Pancreas (tissue), 10 donors: Measurements from ENCODE around the gene CDK14. TPM values are rescaled to one million over a fixed set of nuclear protein-coding genes. Genes with fewer than 3 reads are reported as not detected.

ENCODE experiments used
- ATAC-seq, 4 donors: fragments of 200-7000 bp; cut with Tn5 transposase; one replicate each; pipeline versions ENCODE4 v1.8.0 to v1.9.1; 2020; ENCODE audit warnings: mild to moderate bottlenecking in 4 of 4, moderate library complexity in 4 of 4
- DNase-seq, 6 donors: peaks; one replicate each; pipeline ENCODE4 v3.0.0-alpha.2; 2020
- FAIRE-seq: peaks from 2 replicates; lab custom pipeline; 2012; peaks lifted over from hg19 to GRCh38; lab: Jason Lieb, UNC
- H3K27ac ChIP-seq, 4 donors: fragments of 200-600 bp; sonication (generic); 1 replicate in 3 of 4; 2 replicates in 1 of 4; pipeline versions ENCODE4 v1.5.0 to v1.8.0; 2020
- H3K27me3 ChIP-seq, 4 donors: fragments of 200-600 bp; one replicate each; pipeline ENCODE4 v1.8.0; 2021
- H3K36me3 ChIP-seq, 3 donors: fragments of 200-600 bp; sonication (generic) in 1 of 3; one replicate each; pipeline versions ENCODE4 v1.5.0 to v1.8.0; 2020 to 2021
- H3K4me1 ChIP-seq, 3 donors: fragments of 200-600 bp; one replicate each; pipeline ENCODE4 v1.8.0; 2021
- H3K4me3 ChIP-seq, 4 donors: fragments of 200-600 bp; sonication (generic) in 2 of 4; one replicate each; pipeline versions ENCODE4 v1.5.0 to v1.8.0; 2020 to 2021
- H3K9me3 ChIP-seq, 4 donors: fragments of 200-600 bp; one replicate each; pipeline ENCODE4 v1.8.0; 2021
- WGBS, 2 donors: extraction: QIAGEN DNeasy Blood & Tissue Kit; methylation state at CpG; one replicate each; pipeline ENCODE4 v1.1.7; 2013; 5-methylcytosine and 5-hydroxymethylcytosine counted together
- intact Hi-C, 3 donors: fragments of 100-400 bp; cut with DNase I; formaldehyde crosslinking; loops; one replicate each; pipeline versions ENCODE4 v1.11.1 to v1.14.2; 2022
- polyA plus RNA-seq, 2 donors: library from polyadenylated mRNA; stranded (reverse); fragments of 200-250 nt; gene quantifications; one replicate each; pipeline ENCODE4 v1.2.3, GENCODE V29; 2013
- total RNA-seq, 6 donors: library from RNA; stranded (reverse); fragmentation: NEBNext Ultra II Directional in 4 of 6; extraction: Animal tissue kit (Norgen Biotek cat#: 25700) in 4 of 6; gene quantifications; one replicate each; pipeline versions ENCODE4 v1.2.1 to v1.2.4, GENCODE V29; 2021 to 2023
- TF ChIP-seq, protein P1 (sequence below), 4 donors: fragments of 200-600 bp; sonication (generic) in 3 of 4; IDR thresholded peaks; one replicate each; pipeline versions ENCODE4 v1.5.0 to v1.8.0; 2021; ENCODE audit warnings: antibody characterized with exemption in 4 of 4
- donor health status: healthy with polysubstance abuse.
- donor health status: DM: no; HTN: no; CAD: no; lungs with moderate emphysema.
- donor health status: DM: no; HTN: no; CAD: no.
- donor health status: control.
- donor health status: control.
- donor health status: Bipolar disorder and iron deficiency.
- donor health status: DM: yes; HTN: yes; CAD: no.
- donor health status: DM: no; HTN: no; CAD: no.
- donor health status: DM: no; HTN: no; CAD: no.
- donor health status: DM: yes; HTN: yes; CAD: no.

Gene CDK14
- total and polyA plus RNA-seq, 8 donors: 4.5 to 48.3 (median 24.7) TPM

DNA sequence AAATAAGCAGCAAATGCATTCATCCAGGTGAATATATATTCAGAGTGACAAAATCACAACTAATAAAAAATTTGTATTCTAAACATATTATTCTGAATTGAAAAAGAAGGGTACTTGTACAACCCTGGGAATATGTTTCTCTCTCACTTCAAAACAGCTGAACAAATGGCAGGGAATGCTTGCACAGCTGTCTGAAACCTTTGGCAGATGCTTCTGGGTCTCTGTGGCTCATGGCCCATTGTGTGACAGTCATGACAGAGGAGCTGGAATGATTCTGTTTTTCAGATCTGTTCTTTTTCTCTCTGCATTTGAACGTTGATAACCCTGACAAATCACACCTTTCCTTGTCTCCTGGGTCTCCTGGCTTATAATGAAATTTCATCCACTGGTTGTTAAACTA is 392.4 kb downstream of the CDK14 start:
- peak in 2 of 4 donors; percentile 40 to 53 for ATAC-seq
- TF ChIP-seq, protein P1, sequence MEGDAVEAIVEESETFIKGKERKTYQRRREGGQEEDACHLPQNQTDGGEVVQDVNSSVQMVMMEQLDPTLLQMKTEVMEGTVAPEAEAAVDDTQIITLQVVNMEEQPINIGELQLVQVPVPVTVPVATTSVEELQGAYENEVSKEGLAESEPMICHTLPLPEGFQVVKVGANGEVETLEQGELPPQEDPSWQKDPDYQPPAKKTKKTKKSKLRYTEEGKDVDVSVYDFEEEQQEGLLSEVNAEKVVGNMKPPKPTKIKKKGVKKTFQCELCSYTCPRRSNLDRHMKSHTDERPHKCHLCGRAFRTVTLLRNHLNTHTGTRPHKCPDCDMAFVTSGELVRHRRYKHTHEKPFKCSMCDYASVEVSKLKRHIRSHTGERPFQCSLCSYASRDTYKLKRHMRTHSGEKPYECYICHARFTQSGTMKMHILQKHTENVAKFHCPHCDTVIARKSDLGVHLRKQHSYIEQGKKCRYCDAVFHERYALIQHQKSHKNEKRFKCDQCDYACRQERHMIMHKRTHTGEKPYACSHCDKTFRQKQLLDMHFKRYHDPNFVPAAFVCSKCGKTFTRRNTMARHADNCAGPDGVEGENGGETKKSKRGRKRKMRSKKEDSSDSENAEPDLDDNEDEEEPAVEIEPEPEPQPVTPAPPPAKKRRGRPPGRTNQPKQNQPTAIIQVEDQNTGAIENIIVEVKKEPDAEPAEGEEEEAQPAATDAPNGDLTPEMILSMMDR (IDR thresholded peaks at IDR 0.05): no peak
- no peaks in the 10 kb centered on the region for H3K9me3 ChIP-seq
- FAIRE-seq: no peak
- H3K27ac ChIP-seq: no peak overlapping the region
- H3K4me3 ChIP-seq: no peak overlapping the region
- WGBS, 2 donors: 24 to 26% methylated on average over 1 of the region's 1 CpG
- H3K27me3 ChIP-seq: no peaks in the 10 kb centered on the region
- H3K36me3 ChIP-seq: no peaks in the 10 kb centered on the region
- intact Hi-C loops: no loop called here
- peak in 2 of 6 donors; percentile 7 to 10 for DNase-seq
- H3K4me1 ChIP-seq: peaks cover 0 to 10% (median 0%) of the 10 kb centered on the region in 3 donors

DNA sequence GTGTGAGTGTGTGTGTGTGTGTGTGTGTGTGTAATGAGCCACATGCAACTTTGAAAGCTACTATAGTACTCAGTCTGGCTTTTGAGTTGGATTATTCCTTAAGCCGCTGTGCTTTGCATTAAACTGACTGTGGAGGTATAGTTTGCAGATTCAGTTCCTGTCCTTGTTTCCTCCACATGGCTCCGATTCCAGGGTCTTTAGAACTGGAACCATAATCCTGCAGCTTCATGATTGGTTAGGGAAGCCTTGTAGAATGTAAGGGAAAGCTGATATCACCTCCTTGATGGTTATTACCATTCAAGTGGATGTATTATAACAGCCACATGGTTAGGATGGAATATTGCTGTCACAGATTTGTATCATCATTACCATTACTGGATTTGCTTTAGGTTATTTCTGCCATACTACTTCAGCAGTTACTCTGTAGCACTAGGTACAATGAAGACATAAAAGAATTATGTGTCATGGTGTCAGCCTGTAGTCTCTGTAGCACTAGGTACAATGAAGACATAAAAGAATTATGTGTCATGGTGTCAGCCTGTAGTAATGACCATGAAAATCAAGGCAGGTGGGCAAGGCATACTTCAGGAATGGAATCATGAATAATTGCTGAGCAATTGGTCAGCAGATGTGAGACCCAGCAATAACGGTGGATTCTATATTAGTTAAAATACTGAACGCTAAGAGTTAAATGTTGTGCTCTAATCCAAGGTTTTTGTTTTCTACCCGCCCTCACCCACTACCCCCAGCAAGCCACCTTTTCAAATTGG is 393.1 kb downstream of the CDK14 start:
- Histone ChIP-seq H3K27ac (no peak overlapping the region), H3K4me3 (no peak overlapping the region), H3K9me3 (no peaks in the 10 kb centered on the region), H3K4me1 (peaks cover 0 to 10% (median 0%) of the 10 kb centered on the region in 3 donors), H3K36me3 (no peaks in the 10 kb centered on the region), H3K27me3 (no peaks in the 10 kb centered on the region)
- no peak for DNase-seq
- 92 to 93% methylated on average over 5 of the region's 5 CpGs for WGBS, 2 donors
- TF ChIP-seq, protein P1 (IDR thresholded peaks at IDR 0.05): no peak
- FAIRE-seq: no peak
- no peak for ATAC-seq
- intact Hi-C loops: no loop called here

DNA sequence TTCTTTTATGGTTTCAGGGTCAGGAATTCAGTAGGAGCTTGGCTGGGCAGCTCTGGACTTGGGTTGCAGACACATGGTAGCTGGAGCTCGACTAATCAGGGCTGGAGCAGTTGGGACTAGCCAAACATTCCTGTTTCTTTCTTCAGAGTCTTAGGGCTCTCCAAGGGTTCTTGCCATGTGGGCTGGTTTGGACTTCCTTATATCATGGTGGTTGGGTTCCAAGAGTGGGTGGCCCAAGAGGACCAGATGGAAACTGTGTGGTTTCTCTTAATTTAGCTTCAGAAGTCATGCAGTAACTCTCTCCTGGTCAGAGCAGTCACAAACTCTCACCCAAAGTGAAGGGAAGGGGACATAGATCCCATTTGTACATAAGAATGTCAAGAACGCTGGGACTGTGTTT is 398.0 kb downstream of the CDK14 start:
- DNase-seq: no peak
- intact Hi-C loops: no loop called here
- 88 to 95% methylated on average over 2 of the region's 2 CpGs for WGBS, 2 donors
- Histone ChIP-seq H3K4me3 (no peak overlapping the region), H3K4me1 (no peaks in the 10 kb centered on the region), H3K36me3 (no peaks in the 10 kb centered on the region), H3K27me3 (no peaks in the 10 kb centered on the region), H3K27ac (no peak overlapping the region), H3K9me3 (no peaks in the 10 kb centered on the region)
- FAIRE-seq: no peak
- no peak for ATAC-seq
- TF ChIP-seq, protein P1 (IDR thresholded peaks at IDR 0.05): no peak

DNA sequence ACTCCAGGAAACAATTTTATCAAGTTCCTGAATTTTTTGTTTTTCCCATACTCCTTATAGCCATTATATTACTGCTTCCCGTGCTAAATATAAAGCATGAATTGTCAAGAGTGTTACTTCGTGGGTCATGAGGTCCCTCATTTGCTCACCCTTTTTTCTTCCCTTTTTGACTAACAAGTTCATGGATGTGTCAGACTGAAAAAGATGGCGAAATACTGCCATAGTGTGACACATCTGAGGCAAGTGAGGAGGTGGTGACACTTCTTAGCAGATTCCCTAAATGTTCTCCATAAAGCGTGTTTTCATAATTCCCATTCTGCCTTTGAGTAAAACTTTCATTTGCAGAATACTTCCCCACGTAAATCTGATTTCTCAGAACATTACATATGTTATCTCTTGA is 398.5 kb downstream of the CDK14 start:
- intact Hi-C loops: no loop called here

More for the DNA sequence above, 398.5 kb downstream of the CDK14 start:
- Histone ChIP-seq H3K4me3 (no peak overlapping the region), H3K36me3 (no peaks in the 10 kb centered on the region), H3K27me3 (no peaks in the 10 kb centered on the region), H3K4me1 (no peaks in the 10 kb centered on the region), H3K9me3 (no peaks in the 10 kb centered on the region), H3K27ac (no peak overlapping the region)
- FAIRE-seq (no peak), ATAC-seq (no peak), DNase-seq (no peak)
- TF ChIP-seq, protein P1 (IDR thresholded peaks at IDR 0.05): no peak
- 95% methylated on average over 5 of the region's 5 CpGs for WGBS, 2 donors
